ENCODE results near the gene RBPMS2.
"Not testable (repeated sequence)": the region's sequence is repeated elsewhere in the genome, so short reads cannot be mapped to it uniquely, and the experiment has no call there.

Gene RBPMS2

DNA sequence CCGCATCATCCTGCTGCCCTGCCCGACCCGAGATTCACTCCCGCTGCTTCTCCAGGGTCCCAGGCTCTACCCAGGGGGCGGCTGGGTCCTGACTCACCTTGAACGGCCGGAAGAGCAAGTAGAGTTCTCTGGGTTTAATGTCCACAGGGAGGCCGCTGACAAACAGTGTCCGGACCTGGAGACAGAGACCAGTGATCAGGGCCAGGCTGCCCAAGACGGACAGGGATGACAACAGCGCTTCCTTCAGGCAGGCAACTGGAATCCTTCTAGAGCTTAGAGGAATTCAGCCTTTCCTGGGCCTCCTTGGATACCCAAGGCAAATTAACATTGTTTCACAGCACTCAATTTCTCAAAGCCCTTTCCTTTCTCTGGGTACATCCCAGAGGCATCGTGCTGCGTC lies 23.9 kb downstream of the RBPMS2 start:
- DNase-seq = no peak

GRCh38 chr15:64749999-64750657 lies 25.3 kb downstream of the RBPMS2 start:
- no peak for DNase-seq

GRCh38 chr15:64749167-64749566 lies 26.2 kb downstream of the RBPMS2 start:
- DNase-seq = no peak

DNA sequence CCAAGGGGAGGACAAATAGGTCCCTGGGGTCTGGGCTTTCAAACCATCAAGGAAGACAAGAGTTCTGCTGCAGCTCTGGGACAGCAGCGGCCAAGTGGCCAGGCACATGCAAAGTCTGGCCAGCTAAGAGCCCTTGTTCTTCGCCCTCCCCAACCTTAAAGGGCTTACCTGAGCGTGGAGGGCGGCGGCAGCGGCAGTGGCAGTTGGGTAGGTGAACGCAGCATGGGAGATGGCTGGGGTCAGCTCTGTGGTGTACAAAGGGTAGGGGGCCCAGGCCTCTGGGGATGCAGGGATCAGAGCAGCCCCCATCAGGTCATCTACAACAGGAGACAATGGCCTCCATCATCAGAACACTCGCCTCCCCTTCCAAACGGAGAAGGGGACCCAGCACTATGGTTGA lies 27.1 kb downstream of the RBPMS2 start:
- no peak for DNase-seq

- DNase-seq = no peak
Measured at GRCh38 chr15:64747578-64747977, 27.8 kb downstream of the RBPMS2 start.

DNA sequence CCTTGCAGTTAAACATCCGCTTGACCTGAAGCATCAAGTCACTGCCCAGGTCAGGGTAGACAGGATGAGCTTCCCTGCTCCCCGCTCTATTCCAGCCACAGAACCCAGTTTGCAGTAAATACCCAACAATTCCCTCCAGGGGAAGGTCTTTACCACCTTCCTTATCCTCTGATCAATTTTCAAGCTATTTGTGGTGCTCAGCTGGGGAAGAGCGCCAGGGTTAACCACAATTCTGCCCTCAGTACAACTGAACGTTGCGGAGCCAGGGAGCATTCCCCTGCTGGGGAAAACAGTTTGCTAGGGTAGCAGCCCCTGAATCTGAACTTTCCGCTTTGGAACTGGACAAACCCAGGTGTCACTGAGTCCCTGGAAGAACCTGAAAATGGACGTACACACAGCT lies 28.5 kb downstream of the RBPMS2 start:
- no peak for DNase-seq

- DNase-seq = no peak
Measured at GRCh38 chr15:64746356-64746755, 29.0 kb downstream of the RBPMS2 start.

DNA sequence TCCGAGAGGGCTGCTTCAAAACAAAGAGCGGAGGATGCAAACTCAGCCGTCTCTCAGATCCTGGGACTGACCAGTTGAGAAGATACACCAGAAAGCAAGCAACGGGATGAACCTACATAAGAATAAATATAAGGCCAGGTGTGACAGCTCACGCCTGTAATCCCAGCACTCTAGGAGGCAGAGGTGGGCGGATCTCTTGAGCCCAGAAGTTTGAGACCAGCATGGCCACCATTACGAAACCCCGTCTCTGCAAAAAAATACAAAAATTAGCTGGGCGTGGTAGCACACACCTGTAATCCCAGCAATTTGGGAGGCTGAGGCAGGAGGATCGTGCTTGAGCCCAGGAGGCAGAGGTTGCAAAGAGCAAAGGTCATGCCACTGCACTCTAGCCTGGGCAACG lies 31.7 kb downstream of the RBPMS2 start:
- DNase-seq = no peak

GRCh38 chr15:64742921-64743320 lies 32.5 kb downstream of the RBPMS2 start:
- DNase-seq = no peak

DNA sequence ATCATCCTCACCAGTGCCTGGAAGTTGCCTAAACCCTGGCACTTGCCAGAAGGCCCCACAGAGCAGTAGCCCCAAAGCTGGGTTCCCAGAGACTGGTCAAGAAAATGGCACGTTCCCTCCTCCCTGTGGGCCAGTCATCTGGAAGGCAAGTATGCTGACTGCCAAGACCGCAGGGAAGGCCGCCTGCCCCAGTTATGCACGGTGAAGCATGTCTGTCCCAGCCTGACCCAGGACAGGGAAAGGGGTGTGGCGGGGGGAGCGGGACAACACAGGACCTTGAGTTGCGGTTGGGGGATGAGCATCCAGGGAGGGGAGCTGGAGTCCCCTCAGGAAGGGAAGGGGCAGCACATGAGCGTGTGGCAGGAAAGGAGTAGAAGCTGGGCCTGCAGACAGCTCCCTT lies 33.0 kb downstream of the RBPMS2 start:
- DNase-seq = no peak

- DNase-seq = not testable (repeated sequence)
Measured at GRCh38 chr15:64741708-64742107, 33.7 kb downstream of the RBPMS2 start.

GRCh38 chr15:64740311-64741170 lies 34.8 kb downstream of the RBPMS2 start:
- DNase-seq = no peak

- no peak for DNase-seq
Measured at GRCh38 chr15:64739577-64740143, 35.7 kb downstream of the RBPMS2 start.

- DNase-seq = no peak
Measured at GRCh38 chr15:64739156-64739555, 36.2 kb downstream of the RBPMS2 start.

GRCh38 chr15:64738226-64739095 lies 36.9 kb downstream of the RBPMS2 start:
- no peak for DNase-seq

DNA sequence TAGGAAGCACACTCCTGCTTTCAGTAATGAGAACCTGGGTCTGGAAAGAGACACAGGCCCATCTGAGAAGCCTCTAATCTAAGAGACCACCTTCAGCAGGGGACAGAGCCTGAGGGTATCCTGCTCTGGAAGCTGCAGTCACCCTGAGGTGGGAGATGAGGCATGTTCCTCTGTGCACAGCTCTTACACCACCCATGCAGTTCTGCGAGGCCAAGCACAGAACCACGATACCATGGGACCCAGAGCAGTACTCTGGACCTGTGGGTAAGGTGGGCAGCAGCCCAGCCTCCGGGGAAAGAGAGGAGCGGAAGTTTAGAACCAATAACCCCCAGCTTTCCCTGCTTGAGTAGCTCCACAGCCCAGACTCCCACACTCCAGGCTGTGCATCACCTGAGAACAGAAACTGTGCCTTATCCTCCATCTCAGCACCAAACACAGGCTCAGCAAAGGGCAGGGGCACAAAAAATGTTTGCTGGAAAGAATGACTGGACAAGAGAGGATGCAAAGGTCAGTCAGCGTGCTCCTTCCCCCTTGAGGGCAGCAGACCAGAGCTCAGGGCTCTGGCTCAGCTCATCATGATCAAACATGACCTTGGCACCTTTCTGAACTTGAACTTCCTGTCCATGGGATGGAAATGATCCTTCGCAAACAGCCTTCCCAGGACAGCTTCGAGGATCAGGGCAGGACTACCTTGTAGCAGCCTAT lies 43.1 kb downstream of the RBPMS2 start:
- no peak for DNase-seq

- no peak for DNase-seq
Measured at GRCh38 chr15:64731805-64732151, 43.6 kb downstream of the RBPMS2 start.

- DNase-seq = no peak
Measured at GRCh38 chr15:64731012-64731804, 44.2 kb downstream of the RBPMS2 start.

GRCh38 chr15:64730151-64730550 lies 45.2 kb downstream of the RBPMS2 start:
- no peak for DNase-seq

- no peak for DNase-seq
Measured at GRCh38 chr15:64720188-64720587, 55.2 kb downstream of the RBPMS2 start.

GRCh38 chr15:64717735-64718495 lies 57.5 kb downstream of the RBPMS2 start:
- DNase-seq = no peak
